ENCODE measurements around the gene KLF6.
A peak's percentile ranks its signal among the peaks of the same experiment; 100 is the strongest.

Gene KLF6

DNA sequence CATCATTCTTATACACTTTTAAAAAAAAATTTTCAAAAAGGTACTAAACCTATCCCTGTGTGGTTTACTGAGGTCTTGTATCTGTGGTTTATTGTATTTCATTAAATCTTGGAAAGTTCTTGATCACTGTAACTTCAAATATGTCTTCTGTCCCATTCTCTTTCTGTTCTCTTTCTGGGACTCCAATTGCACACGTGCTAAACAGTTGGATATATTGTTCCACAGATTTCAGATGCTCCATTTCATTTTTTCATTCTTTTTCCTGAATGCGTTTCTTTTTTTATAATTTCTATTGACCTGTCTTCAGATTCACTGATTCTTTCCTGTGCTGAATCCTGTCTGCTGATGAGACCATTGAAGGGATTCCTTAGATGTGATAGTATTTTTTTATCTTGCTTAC, 4.6 kb upstream of the KLF6 start:
- FAIRE-seq (no peak), DNase-seq (ENCODE audit: low spot score) (no peak)

DNA sequence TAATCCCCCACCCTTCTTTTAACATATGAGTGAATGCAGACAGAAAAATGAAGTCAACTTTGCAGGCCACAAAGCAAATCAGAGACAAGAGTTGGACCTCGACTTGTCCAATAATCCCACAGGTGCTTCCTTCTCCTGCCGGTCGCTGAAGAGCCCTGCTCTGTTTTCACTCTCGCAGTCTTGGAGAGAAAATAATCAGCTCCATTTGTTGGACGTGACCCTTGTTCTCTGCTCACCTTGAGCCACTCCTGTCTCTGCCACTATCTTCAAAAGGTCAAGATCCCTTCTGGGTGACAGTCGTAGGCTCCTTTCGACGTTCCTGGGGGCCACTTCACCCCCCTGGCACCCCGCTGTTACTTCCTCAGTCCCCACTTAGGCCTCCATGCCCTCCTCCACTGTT, 2.8 kb upstream of the KLF6 start:
- no peak for DNase-seq (ENCODE audit: low spot score)
- no peak for FAIRE-seq

DNA sequence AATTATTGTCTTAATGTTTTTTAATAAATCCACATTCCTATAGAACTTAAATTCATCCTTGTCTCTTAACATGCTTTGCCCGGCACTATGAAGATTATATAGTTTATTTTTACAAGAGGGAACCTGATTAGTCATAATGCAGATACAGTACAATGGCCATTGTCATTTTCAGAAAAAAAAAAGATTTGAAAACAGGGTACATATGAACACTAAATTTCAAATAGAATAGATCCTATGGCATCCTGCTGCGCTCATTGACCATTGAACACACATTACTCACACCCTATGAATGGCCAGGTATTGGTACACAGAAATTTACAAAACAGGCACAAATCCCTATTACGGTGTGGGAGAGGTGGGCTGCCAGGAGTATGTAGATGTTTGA, 2.0 kb upstream of the KLF6 start:
- FAIRE-seq: no peak
- DNase-seq (ENCODE audit: low spot score): no peak

DNA sequence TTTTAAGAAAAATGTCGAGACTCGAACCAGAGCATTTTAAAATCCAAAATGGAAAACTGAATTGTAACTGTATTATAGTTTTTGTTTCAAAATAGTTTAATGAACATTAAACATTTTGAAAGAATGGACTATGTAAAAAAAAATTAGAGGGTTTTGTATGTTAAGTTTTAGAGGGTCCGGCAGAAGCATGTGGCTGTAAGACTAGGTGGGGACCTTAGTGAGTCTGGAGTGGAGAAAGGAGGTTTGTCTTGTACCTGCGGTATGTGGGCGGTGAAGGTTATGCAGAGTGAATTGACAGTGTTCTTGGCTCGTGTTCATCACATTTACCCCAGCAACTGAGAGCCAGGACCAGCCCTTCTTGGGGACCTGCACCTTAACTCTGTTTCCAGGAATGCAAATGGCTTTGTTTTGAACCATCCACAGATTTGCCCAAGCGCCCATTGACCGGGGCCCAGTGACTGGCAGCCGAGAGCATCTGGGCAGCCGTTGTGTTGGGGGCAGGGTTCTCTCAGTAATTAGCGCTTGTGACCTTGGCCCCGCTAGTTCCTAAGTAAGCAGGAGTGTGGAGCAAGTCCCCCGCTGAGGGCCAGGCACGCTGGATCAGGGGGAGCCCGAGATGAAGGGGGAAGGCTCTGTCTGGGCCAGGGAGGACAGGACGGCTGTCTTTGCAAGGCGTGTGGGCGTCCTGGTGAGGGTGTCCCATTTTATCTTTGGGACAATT, 1.4 kb upstream of the KLF6 start:
- no peak for DNase-seq (ENCODE audit: low spot score)
- no peak for FAIRE-seq

DNA sequence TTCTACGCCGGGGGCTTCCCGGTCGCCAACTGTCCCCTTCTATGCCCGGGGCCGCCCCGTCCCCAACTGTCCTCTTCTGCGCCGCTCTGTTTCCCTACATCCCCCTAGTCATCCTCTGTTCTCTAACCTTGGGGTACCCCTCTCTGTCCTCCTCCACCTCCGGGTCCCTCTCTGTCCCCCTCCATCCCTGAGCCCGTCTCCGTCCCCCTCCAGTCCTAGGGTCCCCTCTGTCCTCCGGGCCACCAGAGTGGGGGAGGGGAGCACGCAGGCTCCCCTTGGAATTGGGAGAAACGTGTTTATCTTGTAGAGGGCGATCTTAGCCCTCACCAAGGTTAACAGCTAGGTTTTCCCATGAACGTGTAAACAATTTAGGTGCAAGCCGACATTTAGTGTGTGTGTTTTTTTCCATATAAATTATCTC, 852 bp upstream of the KLF6 start:
- FAIRE-seq (no peak), DNase-seq (ENCODE audit: low spot score) (no peak)

DNA sequence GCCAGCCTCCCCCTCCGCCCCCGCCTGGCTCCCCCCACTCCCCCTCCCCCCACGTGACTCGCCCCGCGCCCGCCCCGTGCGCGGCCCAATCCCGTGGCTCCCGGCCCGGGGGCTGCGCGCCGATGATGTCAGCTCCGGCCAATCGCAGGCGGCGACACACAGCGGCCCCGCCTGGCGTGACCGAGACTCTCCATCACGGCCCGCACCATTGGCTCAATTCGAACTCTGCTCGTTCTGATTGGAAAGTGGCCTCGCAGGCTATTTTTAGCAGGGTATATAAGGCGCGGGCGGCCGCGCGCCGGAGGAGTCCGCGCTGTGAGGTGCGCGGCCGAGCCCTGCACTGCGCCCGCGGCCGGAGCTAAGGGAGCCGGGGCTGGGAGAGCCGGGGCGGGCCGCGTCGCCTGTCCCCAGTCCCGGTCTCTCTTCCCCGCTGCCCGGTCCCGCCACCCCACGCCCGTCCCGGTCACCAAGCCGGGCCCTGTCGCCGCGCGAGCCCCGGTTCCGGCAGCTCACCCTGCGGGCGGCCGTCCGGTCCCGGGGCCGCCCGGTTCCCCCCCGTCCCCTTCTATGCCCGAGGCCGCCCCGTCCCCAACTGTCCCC, 342 bp upstream of the KLF6 start:
- no peak for FAIRE-seq
- peak; percentile 85 for DNase-seq (ENCODE audit: low spot score)

DNA sequence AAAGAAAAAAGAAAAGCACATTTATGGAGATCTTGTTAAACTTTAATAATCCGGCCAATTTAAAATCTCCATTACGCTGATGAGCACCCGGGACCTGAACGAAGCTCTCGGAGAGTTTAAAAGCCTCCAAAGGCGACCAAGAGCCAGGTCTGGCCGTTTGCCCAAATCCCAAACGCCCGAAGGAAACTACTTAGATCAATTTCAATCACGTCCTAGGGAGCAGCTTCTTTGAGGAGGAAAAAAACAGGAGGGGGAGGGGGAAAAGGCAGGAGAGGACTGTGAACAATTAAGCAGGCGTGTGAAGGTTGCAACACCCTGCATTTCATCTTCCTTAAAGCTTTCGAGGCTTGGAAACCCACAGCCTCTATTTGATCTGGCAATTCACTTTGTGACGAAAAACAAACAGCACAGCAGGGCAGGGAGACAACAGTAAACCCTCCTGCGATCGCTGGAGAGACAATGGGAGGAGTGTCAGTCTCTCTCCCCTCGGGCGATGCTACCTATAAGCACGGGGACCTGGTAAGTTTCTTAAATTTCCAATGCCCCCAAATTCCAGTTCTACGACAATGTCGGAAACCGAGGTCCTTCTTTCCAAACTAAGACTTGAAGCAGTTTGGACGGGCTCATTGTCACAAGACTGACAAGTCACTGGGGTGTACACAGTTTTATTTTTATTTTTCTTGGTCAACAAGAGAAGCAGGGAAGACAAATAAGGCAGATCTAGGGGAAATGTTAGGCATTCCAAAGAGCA, 1.2 kb downstream of the KLF6 start:
- no peak for FAIRE-seq
- DNase-seq (ENCODE audit: low spot score): no peak

DNA sequence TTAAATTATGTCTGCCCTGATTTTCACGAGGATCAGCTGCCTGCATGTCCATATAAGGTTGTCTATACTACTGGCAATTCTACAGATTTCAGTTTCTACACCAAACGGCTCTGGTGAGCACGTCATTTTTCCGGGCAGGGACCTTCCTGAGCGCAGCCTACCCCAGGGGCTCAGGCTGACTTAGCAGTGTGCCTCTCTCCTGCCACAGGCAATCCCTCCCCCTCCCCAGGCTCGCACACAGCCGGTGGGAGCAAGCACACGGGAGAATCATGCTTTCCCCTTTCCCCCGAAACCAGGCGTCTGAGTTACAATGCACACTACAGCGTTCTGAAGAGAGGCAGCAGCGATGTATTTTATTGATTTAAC, 1.7 kb downstream of the KLF6 start:
- no peak for FAIRE-seq
- DNase-seq (ENCODE audit: low spot score): no peak

DNA sequence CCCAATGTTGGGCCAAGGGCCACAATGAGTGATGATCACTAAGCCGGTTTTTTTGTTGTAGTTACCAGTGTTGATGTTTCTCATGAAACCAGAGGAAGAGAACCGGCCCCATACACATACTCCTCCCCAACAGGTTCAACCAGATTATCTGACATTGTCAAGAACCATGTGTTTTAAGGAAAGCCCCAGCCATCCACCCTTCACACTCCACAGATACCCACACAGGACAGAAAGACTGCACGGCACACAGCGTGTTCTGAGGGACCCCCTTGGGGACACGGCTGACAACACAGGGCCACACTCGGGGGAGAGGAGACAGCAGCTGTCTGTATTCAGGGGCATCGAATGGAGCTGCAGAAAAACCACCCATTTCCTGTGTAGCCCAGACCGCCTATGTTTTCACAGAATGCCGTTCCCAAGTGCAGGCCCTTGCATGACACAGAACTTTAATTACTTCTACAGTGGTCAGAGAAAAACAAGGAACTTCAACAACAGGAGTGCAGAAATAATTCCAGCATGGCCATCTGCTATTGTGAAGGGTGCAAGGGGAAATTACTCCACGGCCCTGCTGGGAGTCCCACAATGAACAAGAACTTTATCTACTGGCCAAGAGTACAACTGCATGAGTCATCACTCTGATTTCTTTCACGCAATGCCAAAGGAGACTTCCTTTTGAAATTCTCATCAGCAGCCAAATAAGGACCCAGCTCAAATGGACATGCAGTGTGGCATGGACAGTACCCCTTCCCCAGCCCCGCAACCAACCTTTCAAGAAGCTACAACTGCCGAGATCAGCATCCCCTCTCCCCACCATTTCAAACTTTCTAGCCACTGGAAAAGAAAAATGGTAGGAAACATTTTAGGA, 2.3 kb downstream of the KLF6 start:
- FAIRE-seq: no peak
- no peak for DNase-seq (ENCODE audit: low spot score)

DNA sequence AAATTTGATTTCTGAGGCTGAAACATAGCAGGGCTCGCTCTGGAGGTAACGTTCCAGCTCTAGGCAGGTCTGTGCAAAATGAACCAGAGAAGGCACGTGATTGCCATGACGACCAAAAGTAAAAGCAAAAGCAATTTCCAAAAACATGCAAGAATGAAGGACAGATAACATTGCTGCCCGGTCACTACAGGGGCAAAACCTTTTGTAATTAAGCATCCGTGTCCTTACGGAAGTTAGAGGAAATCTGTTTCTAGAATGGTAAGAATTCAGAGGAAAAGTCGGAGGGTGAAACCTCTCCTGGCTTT, 2.9 kb downstream of the KLF6 start:
- DNase-seq (ENCODE audit: low spot score) (no peak), FAIRE-seq (no peak)

DNA sequence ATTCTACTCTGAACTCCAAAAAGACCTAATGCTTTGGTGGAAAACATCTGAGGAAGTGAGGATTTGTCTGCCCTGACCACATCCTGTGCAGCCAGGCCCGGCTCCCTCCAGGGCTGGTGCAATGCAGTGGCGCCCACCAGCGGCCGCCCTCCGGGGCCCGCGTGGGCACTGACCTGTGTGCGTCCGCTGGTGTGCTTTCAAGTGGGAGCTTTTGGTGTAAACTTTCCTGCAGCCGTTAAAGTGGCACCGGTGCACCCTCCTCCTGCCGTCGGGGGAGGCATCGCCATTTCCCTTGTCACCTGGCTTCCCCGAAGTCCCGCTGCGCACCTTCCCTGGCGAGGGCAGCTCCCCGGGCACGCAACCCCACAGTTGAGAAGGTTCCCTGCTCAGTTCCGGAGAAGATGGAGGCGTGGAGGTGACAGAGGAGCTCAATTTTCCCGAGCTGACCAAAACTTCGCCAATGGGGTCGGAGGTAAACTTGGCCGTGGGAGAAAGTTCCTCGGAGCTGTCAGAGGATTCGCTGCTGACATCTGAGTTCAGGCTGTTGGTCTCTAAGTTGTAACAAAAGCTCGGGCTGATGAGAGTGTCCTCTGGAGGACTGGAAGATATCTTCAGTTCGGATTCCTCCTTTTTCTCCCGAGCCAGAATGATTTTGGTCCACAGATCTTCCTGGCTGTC, 3.4 kb downstream of the KLF6 start:
- DNase-seq (ENCODE audit: low spot score): no peak
- FAIRE-seq: no peak

DNA sequence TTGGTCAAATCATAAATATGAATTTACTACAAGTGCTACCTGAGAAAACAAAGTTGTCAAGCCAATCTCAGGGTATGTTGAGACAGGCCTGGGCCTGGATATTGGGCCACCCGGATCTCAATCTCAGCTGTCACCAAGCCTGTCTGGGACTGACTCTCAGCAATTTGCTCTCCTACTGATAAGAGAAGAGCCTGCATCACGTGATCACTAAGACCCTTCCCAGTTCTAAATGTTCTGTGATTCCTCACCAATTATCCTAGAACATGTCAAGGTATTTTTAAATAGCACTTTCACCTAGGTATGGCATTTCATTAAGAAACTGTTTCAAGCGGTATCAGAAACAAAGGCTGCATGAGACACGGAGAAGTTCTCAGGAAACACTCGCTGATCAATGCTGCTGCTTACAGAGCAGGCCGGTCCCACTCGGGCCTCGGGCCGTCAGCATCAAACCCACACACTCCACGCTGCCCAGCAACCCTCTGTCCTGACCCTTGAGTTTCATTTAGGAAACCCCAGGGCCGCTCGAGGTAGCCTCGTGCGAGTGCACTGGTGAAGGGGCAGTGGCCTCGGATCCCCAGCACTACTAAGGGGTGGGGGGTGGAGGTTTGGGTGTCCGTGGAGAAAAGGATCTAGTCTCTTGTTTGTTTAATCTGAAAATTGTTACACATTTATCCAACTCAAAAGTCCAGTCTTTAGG, 4.1 kb downstream of the KLF6 start:
- no peak for DNase-seq (ENCODE audit: low spot score)
- FAIRE-seq: no peak

DNA sequence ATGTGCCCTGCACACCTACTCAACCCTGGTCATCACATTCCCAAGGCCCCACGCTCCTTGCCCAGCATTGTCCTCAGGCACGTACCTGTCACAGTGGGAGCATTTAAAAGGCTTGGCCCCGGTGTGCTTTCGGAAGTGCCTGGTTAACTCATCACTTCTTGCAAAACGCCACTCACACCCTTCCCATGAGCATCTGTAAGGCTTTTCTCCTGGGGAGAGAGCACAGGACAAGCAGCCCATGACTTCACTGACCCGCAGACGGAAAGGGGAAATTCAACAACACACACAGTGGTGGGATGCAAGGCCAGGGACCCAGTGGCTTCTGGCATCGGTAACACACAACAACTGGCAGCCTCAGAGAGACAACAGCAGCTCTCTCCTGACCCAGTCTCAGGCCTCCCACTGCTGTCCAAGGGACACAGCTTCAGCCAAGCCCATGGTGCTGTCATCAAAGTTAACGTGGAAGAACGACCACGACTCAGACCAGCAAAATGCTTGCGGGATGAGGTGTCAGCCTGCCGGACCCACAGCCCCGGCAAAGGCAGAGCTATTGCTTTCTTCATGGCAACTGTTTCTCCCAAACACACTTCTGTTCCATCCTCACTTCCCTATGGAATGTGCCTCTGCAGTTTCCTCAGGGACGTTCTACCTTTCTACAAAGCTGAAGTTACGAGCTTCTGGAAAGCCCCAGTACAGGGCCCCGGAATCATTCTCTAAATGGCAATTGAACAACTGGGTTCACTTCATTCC, 4.8 kb downstream of the KLF6 start:
- DNase-seq (ENCODE audit: low spot score) (no peak), FAIRE-seq (no peak)

DNA sequence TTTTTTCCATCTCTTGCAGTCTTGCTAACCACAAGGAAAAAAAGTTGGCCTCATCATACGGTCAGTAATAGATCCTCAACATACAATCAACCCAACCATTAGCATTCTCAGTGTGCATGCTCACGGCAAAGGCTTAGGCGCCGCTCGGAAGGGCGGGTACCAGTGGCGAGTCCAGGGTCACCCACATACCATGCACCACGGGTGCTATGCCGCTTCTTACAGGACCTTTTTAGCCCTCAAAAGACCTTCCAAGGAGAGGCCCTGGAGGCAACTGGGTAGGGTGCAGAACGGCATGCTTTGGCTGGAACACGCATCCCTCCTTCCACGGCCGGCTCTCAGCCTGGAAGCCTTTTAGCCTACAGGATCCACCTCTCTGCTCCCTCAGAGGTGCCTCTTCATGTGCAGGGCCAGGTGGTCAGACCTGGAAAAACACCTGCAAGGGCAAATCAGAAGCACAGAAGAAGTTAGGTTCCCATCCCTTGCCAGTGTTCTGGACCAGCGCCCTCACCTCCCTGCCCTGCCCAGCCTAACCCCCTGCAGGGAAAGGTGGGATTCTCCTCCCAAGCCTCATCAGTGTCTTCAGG, 5.8 kb downstream of the KLF6 start:
- FAIRE-seq: no peak

DNA sequence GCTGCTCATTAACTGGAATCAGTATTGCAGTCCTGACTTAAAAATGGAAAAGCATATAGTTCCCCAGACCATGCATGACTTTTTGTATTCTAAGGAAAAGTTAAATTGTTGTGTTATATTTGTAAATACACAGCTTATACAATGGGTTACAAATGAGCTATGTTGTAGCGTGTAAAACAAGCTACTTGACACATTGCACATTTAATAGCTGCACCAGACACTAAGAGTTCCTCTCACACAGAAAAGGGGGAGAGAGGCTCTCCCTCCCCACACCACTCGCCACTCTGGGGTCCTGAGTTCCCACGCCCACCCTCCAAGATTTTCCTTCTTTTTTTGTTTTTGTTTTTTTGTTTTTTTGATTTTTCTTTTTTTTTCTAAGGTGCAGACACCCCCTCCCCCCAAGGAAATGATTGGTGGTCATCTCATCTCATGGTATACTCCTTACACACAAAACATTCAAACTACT, 6.3 kb downstream of the KLF6 start:
- DNase-seq (ENCODE audit: low spot score) (no peak), FAIRE-seq (no peak)

More for the DNA sequence above, 5.8 kb downstream of the KLF6 start:
- no peak for DNase-seq (ENCODE audit: low spot score)

DNA sequence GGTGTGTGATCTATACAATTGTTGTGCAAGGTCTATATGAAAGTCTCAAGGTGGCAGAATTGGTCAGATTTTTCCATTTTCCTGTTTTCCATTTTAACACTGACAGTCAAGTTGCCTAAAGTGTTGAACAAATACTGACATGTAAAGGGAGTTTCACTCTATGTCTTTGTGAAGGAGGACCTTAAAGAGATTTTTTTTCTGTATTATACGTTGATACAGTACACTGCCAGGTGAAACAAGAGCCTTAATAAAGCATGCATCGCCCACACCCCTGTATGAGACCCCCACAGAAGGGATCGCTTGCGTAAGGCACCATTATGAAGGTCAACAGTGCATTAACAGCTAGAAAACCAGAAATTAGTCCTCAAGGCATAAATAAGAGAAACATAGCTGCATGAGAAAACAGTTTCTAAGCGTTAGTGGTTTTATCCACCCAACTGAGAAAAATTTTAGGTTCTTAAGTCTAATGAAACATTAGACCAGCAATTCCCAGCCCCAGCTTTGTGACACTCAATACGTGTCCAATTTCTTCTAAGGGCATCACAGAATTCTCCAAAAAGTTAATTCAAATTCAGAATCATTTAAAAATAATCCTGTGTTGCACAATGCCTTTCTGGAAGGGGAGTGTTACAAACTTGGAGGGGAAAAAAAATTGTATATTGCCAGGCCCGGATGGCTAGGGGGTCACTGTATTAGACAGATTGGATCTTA, 6.9 kb downstream of the KLF6 start:
- no peak for FAIRE-seq

DNA sequence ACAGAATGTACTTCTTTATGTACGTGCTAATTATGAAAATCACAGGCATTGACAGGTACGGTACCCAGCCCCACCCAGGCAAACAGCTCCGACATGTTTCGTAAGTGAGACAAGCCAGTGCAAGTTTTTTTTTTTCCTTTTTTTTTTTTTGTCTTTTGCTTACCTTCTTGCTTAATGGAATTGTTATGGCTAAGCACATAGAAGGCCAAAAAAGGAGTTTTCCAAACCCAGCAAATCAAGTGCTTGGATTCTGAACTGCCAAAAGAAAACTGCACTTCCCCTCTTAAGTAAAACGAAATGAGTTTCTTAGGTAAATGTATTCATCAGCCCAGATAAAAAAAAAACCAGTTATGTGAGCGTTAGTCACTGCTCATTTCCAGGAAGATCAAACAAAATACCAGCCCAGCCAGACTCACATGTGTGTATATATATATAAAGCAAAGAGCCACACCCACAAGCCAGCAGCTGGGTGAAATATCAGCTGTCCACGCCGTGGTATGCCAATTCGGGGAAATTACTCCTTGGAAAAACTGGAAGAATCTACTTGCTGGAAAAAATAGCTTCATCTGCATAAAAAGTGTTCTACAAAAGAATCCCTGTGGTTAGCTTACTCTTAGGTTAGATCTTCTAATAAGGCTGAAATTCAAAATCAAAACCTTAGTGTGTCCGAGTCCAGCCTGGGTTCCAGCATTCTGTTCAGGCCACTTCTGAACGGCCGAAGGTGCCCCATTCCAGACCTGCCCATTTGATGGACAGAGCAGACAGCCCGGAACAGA, 8.0 kb downstream of the KLF6 start:
- no peak for FAIRE-seq

More for the DNA sequence above, 6.9 kb downstream of the KLF6 start:
- no peak for DNase-seq (ENCODE audit: low spot score)

More for the DNA sequence above, 8.0 kb downstream of the KLF6 start:
- DNase-seq (ENCODE audit: low spot score): no peak
